BE2C (cell line): ENCODE results near the gene PPFIA4.

ENCODE experiments used
- DNase-seq: peaks from one replicate; pipeline ENCODE4 v3.0.0-alpha.2; 2020
- H3K27me3 ChIP-seq: fragments of 250-450 bp; sonication (Bioruptor Pico); 2 replicates; pipeline ENCODE4 v1.5.1; 2020; ENCODE audit warnings: mild to moderate bottlenecking
- H3K36me3 ChIP-seq: fragments of 250-450 bp; sonication (Bioruptor Pico); 2 replicates; pipeline ENCODE4 v1.5.1; 2020; ENCODE audit warnings: mild to moderate bottlenecking
- H3K4me1 ChIP-seq: fragments of 250-450 bp; sonication (Bioruptor Pico); 2 replicates; pipeline ENCODE4 v1.5.1; 2020
- H3K4me3 ChIP-seq: 2 replicates; pipeline ENCODE4 v1.5.1; 2011; ENCODE audit warnings: low read depth, low read length
- H3K9me3 ChIP-seq: fragments of 250-450 bp; sonication (Bioruptor Pico); 2 replicates; pipeline ENCODE4 v1.5.1; 2020
- CTCF ChIP-seq: IDR thresholded peaks from 2 replicates; pipeline ENCODE4 v1.5.1; 2012; ENCODE audit warnings: mild to moderate bottlenecking, low read depth, low read length

The PPFIA4 gene

GRCh38 chr1:203073469-203073868, 47.2 kb downstream of the PPFIA4 start:
- no peak overlapping the region for H3K4me3 ChIP-seq
- H3K36me3 ChIP-seq, result no peaks in the 10 kb centered on the region
- no peak for TF ChIP-seq CTCF
- DNase-seq, result no peak
- no peaks in the 10 kb centered on the region; the same call in 1 of the 2 replicates for H3K9me3 ChIP-seq
- no peaks in the 10 kb centered on the region; the same call in 1 of the 2 replicates for H3K4me1 ChIP-seq
- no peaks in the 10 kb centered on the region for H3K27me3 ChIP-seq

GRCh38 chr1:203074610-203075009, 48.3 kb downstream of the PPFIA4 start:
- DNase-seq, result no peak
- Histone ChIP-seq H3K9me3 (no peaks in the 10 kb centered on the region; the same call in 1 of the 2 replicates), H3K27me3 (no peaks in the 10 kb centered on the region), H3K36me3 (no peaks in the 10 kb centered on the region), H3K4me1 (no peaks in the 10 kb centered on the region), H3K4me3 (no peak overlapping the region)
- no peak for TF ChIP-seq CTCF

GRCh38 chr1:203075236-203076030, 49.1 kb downstream of the PPFIA4 start:
- no peaks in the 10 kb centered on the region; the same call in 1 of the 2 replicates for H3K9me3 ChIP-seq
- no peaks in the 10 kb centered on the region for H3K36me3 ChIP-seq
- no peak overlapping the region for H3K4me3 ChIP-seq
- TF ChIP-seq CTCF, result no peak
- no peak for DNase-seq
- no peaks in the 10 kb centered on the region for H3K27me3 ChIP-seq
- no peaks in the 10 kb centered on the region for H3K4me1 ChIP-seq

- no peak for DNase-seq
- no peak overlapping the region for H3K4me3 ChIP-seq
Measured at GRCh38 chr1:203076031-203076511, 49.8 kb downstream of the PPFIA4 start.

GRCh38 chr1:203077367-203077766, 51.1 kb downstream of the PPFIA4 start:
- Histone ChIP-seq H3K4me1 (no peaks in the 10 kb centered on the region), H3K36me3 (no peaks in the 10 kb centered on the region), H3K9me3 (no peaks in the 10 kb centered on the region; the same call in 1 of the 2 replicates), H3K27me3 (no peaks in the 10 kb centered on the region), H3K4me3 (no peak overlapping the region)
- no peak for DNase-seq
- TF ChIP-seq CTCF, result no peak

More at GRCh38 chr1:203076031-203076511, 49.8 kb downstream of the PPFIA4 start:
- Histone ChIP-seq H3K9me3 (no peaks in the 10 kb centered on the region; the same call in 1 of the 2 replicates), H3K36me3 (no peaks in the 10 kb centered on the region), H3K4me1 (no peaks in the 10 kb centered on the region), H3K27me3 (no peaks in the 10 kb centered on the region)
- no peak for TF ChIP-seq CTCF

GRCh38 chr1:203077956-203078355, 51.7 kb downstream of the PPFIA4 start:
- Histone ChIP-seq H3K27me3 (no peaks in the 10 kb centered on the region), H3K4me1 (no peaks in the 10 kb centered on the region), H3K4me3 (no peak overlapping the region), H3K36me3 (no peaks in the 10 kb centered on the region), H3K9me3 (no peaks in the 10 kb centered on the region; the same call in 1 of the 2 replicates)
- no peak for TF ChIP-seq CTCF
- DNase-seq, result no peak
